GM12865 (cell line): ENCODE results near the gene MAG.
A peak's percentile ranks its signal among the peaks of the same experiment; 100 is the strongest.

Source experiments
- DNase-seq: peaks from one replicate; pipeline ENCODE4 v3.0.0; 2010; ENCODE audit warnings: low read depth
- H3K4me3 ChIP-seq: 2 replicates; pipeline ENCODE4 v1.5.1; 2011; ENCODE audit warnings: mild to moderate bottlenecking, low read depth, low read length, control low read depth
- CTCF ChIP-seq: IDR thresholded peaks from 2 replicates; pipeline ENCODE4 v1.5.1; 2011; ENCODE audit warnings: low read length, control low read depth, low read depth, inconsistent platforms; ENCODE audit not compliant: insufficient read depth; ENCODE audit errors: missing control alignments

The MAG gene

GRCh38 chr19:35332817-35333216 lies 40.9 kb downstream of the MAG start:
- H3K4me3 ChIP-seq, result peak overlapping the region; percentile 69

DNA sequence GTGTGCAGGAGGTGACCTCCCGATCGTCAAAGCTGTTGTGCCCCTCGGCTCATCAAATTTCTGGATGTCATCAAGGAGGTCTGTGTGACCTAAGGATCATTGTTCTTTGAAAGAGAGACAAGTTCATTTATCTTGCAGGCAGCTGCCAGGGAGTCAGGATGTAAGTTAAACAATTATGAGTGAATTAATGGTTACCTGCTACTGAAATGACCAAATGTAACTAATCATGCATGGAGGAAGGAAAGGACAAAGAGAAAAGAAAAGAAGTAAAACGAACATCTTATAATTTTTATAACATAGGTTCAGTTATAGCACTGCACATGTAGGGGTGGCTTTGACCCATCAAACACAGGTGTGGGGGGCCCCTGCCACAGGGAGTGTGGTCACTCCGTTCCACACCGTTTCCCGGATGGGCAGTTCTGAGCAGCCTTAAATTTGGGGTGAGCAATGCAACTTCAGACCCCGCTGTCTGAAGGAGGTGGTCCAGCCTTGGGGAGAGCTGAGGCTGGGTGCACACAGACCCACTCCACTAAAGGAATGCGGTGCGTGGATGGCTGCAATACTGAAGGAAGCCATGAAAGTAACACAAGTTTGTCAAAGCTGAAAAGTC lies 42.3 kb downstream of the MAG start:
- H3K4me3 ChIP-seq, result peak overlapping the region; percentile 69
- peak; percentile 58 for DNase-seq
- no peak for TF ChIP-seq CTCF

More at GRCh38 chr19:35332817-35333216, 40.9 kb downstream of the MAG start:
- TF ChIP-seq CTCF, result no peak
- peak; percentile 82 for DNase-seq

DNA sequence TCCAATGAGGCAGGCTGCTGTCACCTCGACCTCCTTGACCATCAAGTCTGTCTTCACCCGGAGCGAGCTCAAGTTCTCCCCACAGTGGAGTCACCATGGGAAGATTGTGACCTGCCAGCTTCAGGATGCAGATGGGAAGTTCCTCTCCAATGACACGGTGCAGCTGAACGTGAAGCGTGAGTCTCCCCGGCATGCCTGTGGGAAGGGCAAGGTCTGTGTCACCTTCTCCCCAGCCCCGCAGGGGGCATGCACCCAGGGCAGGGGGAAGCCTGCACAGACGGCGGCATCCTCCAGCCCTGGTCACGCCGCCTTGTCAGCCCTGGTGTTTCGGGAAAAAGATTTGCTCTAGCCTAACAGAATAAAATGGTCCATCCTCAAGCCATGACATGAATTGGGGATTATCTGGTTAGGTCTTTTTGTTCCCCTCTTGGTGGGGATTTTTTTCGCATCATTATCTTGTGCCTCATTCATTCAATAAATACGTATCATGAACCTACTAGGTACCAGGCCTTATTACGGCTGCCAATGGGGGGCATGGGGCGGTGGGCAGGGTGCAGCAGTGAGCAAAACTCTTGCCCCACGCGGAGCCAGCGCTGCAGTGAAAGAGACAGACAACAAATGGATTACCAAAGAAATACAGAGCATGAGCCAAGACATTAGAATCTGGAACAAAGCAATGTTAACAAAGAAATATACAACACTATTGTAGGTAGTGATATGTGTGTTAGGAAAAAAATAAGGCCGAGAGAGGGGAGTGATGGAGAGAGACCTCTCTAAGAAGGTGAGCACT lies 44.4 kb downstream of the MAG start:
- DNase-seq, result no peak
- TF ChIP-seq CTCF, result no peak
- peak overlapping the region; percentile 54 for H3K4me3 ChIP-seq

DNA sequence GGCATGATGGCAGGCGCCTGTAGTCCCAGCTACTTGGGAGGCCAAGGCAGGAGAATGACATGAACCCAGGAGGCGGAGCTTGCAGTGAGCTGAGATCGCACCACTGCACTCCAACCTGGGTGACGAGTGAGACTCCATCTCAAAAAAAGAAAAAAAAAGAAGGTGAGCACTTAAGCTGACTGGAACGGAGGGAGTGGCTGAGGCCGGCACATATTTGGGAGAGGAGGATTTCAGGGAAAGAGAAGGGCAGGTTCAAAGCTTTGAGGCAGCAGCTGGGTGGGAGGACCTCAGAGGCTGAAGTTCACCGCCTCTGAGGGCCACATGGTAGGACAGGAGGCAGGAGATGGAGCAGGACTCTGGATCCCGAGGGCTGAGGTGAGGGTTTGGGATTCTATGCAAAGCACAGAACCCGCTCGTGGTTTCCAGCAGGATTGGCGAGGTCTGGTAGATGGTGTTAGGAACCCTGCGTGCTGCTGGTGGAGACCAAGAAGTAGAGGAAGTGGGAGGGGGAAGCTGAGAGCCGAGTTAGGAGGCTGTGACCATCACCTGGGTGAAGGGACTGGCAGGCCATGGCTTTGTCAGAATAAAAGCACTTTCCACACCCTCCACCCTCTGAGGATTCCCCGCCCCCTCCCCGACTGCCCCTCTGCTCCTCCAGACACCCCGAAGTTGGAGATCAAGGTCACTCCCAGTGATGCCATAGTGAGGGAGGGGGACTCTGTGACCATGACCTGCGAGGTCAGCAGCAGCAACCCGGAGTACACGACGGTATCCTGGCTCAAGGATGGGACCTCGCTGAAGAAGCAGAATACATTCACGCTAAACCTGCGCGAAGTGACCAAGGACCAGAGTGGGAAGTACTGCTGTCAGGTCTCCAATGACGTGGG lies 45.4 kb downstream of the MAG start:
- TF ChIP-seq CTCF, result no peak
- H3K4me3 ChIP-seq, result no peak overlapping the region

GRCh38 chr19:35337984-35338296 lies 46.0 kb downstream of the MAG start:
- no peak for TF ChIP-seq CTCF
- DNase-seq, result no peak
- no peak overlapping the region for H3K4me3 ChIP-seq

More for the DNA sequence above, 45.4 kb downstream of the MAG start:
- no peak for DNase-seq

DNA sequence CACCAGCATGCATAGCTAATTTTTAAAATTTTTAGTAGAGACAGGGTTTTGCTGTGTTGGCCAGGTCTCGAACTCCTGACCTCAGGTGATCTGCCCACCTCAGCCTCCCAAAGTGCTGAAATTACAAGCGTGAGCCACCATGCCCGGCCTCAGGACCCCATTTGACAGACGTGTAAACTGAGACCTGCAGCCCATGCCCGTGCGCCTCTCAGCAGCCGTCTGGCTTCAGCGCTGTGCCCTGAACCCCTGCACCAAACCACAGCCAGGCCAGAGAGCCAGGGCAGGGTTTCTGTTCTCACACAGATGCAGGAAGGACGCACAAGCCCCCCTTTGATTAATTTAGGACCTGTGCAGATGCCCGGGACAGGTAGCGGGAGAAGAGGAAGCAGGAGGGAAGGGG lies 48.5 kb downstream of the MAG start:
- TF ChIP-seq CTCF, result no peak
- H3K4me3 ChIP-seq, result no peak overlapping the region
- no peak for DNase-seq
